ENCODE data around the gene WARS2.
"Not testable (repeated sequence)": the region's sequence is repeated elsewhere in the genome, so short reads cannot be mapped to it uniquely, and the experiment has no call there.

WARS2 gene

DNA sequence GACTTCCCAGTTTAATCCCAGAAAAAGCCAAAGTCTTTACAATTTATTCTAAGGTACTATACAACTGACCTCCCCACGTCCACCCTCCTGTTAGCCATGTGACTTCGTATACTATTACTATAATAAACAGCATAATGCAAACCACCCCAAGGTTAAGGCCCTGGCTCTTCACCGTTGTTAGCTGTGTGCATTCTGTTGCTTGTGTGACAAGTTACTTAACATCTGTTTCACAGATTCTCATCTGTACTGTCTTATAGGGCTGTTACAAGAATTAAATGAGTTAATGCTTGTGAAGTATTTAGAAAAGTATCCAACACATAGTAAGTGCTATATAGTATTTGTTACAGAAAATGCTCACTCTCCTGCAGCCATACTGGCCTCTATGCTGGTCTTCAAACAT is 15.7 kb downstream of the WARS2 start:
- ATAC-seq (replicated peaks): no peak
- no peaks in the 10 kb centered on the region for H3K27me3 Mint-ChIP-seq
- H3K4me3 Mint-ChIP-seq: no peak overlapping the region
- no peaks in the 10 kb centered on the region for H3K36me3 Mint-ChIP-seq (ENCODE audit: insufficient read depth)
- no peak for DNase-seq
- peaks cover 1 to 2% of the 10 kb centered on the region in 2 donors for H3K4me1 Mint-ChIP-seq (ENCODE audit: low read depth in 2 of 2)
- H3K27ac Mint-ChIP-seq: peak overlapping the region in 1 of 2 donors; percentile 4
- no peaks in the 10 kb centered on the region for H3K9me3 Mint-ChIP-seq

DNA sequence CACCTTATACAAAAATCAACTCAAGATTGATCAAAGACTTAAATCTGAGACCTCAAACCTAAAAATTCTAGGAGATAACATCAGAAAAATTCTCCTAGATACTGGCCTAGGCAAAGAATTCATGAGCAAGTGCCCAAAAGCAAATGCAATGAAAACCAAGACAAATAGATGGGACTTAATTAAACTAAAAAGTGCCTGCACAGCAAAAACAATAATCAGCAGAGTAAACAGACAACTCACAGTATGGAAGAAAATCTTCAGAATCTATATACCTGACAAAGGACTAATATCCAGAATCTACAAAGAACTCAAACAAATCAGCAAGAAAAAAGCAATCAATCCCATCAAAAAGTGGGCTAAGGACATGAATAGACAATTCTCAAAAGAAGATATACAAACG is 18.6 kb downstream of the WARS2 start:
- not testable (repeated sequence) for H3K36me3 Mint-ChIP-seq (ENCODE audit: insufficient read depth); H3K4me1 Mint-ChIP-seq (ENCODE audit: low read depth in 2 of 2)

DNA sequence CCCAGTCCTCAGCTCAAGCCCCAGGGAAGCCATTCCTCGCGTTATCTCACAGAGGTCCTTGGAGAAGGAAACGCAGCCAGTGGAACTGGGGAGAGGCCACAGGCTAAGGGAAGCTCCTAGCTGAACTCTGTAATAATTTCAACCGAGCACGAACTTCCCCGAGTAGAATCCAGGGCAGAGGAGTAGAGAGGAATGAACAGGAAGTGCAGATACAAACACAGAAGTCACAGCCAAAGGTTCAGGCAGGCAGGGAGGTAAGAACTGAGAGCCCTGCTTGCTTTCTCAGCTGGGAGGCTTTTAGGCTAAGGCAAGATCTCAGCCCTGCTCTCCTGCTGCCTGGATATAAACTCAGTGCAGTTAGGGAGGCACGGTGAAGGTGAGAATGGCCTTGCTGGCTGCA is 23.7 kb downstream of the WARS2 start:
- Mint-ChIP-seq H3K36me3 (ENCODE audit: insufficient read depth) (peaks cover 3% of the 10 kb centered on the region), H3K9me3 (peaks cover 0 to 10% of the 10 kb centered on the region in 2 donors), H3K4me3 (no peak overlapping the region), H3K27ac (peak overlapping the region in 1 of 2 donors; percentile 33), H3K4me1 (ENCODE audit: low read depth in 2 of 2) (peaks cover 6 to 20% of the 10 kb centered on the region in 2 donors), H3K27me3 (no peaks in the 10 kb centered on the region)
- DNase-seq (no peak), ATAC-seq (replicated peaks) (no peak)

More for the DNA sequence above, 18.6 kb downstream of the WARS2 start:
- ATAC-seq (replicated peaks); H3K4me3 Mint-ChIP-seq; H3K27ac Mint-ChIP-seq; DNase-seq; H3K27me3 Mint-ChIP-seq; H3K9me3 Mint-ChIP-seq: not testable (repeated sequence)

DNA sequence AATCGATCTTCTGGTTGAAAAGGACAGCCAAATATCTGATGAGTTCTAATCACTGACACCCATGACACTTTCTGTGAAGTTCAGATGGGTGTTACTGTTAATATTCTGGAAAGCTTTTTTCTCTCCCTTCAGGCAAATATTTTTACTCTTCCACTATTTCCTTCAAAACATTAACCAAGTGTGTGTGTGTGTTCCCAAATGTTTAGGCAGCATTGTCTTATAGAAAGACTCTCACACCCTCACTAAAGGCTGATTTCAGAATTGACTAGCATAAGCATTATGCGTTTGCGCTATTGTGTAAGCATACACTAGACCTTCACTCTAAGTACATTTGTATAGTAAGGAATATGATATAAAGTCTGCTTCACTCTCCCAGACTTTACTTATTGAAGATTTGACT is 24.7 kb downstream of the WARS2 start:
- H3K27ac Mint-ChIP-seq: peak overlapping the region in 1 of 2 donors; percentile 60
- DNase-seq (no peak), ATAC-seq (replicated peaks) (no peak)
- peaks cover 3% of the 10 kb centered on the region for H3K36me3 Mint-ChIP-seq (ENCODE audit: insufficient read depth)
- no peaks in the 10 kb centered on the region for H3K27me3 Mint-ChIP-seq
- H3K4me3 Mint-ChIP-seq: no peak overlapping the region
- peaks cover 5 to 20% of the 10 kb centered on the region in 2 donors for H3K4me1 Mint-ChIP-seq (ENCODE audit: low read depth in 2 of 2)
- peaks cover 0 to 10% of the 10 kb centered on the region in 2 donors for H3K9me3 Mint-ChIP-seq

DNA sequence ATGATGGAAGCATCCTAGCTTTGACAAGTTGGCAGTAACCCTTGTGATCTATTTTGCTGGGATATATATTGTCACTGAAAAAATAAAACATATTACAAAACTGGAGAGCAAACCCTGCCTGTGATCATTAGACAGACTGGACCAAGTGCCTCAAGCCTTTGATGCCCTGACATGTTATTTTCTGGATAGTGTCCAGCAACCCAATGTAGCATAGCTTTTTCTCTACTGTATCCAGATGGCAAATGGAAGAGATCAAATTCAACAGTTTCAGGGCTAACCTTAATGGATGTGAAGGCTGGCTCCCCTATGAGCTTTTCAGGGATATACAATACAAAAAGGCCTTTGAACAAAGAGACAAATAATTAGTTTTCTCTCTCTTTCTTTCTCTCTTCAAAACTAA is 25.1 kb downstream of the WARS2 start:
- Mint-ChIP-seq H3K27me3 (no peaks in the 10 kb centered on the region), H3K4me3 (no peak overlapping the region), H3K36me3 (ENCODE audit: insufficient read depth) (peaks cover 3% of the 10 kb centered on the region)

DNA sequence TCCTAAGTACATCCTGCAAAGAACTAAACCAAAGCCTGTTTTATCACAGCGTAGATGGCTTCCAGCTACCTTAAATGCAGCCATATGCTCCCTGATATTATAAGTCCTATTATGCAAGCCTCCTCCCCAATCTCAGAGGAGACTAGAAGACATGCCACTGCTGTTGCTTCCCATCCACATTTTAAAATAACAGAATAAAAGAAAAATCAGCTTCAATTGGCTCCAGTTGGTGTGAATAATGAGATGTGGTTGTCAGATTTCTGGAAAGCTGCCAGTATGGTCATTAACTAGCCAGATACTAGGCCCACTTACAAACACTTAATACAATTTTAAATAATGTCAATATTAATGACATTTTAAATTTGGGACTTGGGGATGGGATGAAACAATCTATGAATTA is 25.7 kb downstream of the WARS2 start:
- no peaks in the 10 kb centered on the region for H3K27me3 Mint-ChIP-seq
- no peak overlapping the region for H3K27ac Mint-ChIP-seq
- H3K9me3 Mint-ChIP-seq: peaks cover 0 to 10% of the 10 kb centered on the region in 2 donors
- ATAC-seq (replicated peaks) (no peak), DNase-seq (no peak)
- H3K4me3 Mint-ChIP-seq: no peak overlapping the region
- H3K36me3 Mint-ChIP-seq (ENCODE audit: insufficient read depth): peaks cover 3% of the 10 kb centered on the region
- peaks cover 5 to 18% of the 10 kb centered on the region in 2 donors for H3K4me1 Mint-ChIP-seq (ENCODE audit: low read depth in 2 of 2)

More for the DNA sequence above, 25.1 kb downstream of the WARS2 start:
- Mint-ChIP-seq H3K27ac (no peak overlapping the region), H3K4me1 (ENCODE audit: low read depth in 2 of 2) (peaks cover 5 to 20% of the 10 kb centered on the region in 2 donors), H3K9me3 (peaks cover 0 to 10% of the 10 kb centered on the region in 2 donors)
- ATAC-seq (replicated peaks): no peak
- DNase-seq: no peak

DNA sequence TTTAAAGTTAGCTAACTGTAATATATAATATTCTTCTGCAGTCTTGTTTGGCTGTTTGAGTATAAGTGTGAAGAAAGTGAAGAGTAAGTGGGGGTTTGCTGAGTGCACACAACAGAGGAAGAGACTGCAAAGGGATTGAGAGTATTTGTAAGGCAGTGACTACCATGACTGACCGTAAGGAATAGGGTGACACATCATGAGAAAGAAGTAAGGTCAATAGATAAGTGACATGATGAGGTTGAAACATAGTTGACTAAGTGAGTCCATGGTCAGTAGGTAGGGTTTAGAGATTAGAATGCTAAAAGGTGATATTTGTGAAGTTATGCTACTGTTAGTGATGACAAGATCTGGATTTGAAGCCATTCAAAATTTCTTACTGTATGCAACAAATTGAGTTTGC is 27.7 kb downstream of the WARS2 start:
- peaks cover 3% of the 10 kb centered on the region for H3K36me3 Mint-ChIP-seq (ENCODE audit: insufficient read depth)
- peaks cover 0 to 10% of the 10 kb centered on the region in 2 donors for H3K9me3 Mint-ChIP-seq
- no peak for DNase-seq
- peaks cover 5 to 16% of the 10 kb centered on the region in 2 donors for H3K4me1 Mint-ChIP-seq (ENCODE audit: low read depth in 2 of 2)
- no peaks in the 10 kb centered on the region for H3K27me3 Mint-ChIP-seq
- H3K4me3 Mint-ChIP-seq: no peak overlapping the region
- ATAC-seq (replicated peaks): no peak
- H3K27ac Mint-ChIP-seq: no peak overlapping the region

DNA sequence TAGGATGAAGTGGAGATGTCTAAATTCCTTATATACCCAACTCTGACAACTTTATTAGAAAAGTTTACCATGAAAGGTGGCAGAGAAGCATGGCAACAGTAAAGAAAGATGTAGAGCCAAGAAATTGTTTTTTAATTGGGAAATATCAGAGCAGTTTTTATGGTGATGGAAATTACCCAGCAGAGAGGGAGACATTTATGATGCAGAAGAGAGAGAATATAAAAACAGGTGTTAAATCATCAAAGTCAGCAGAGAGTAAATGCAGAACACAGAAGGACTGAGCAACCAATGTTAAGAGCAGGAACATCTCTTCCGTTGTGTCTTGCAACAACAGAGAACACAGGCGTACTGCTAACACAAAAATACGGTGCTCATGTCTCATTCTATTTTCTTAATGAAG is 28.2 kb downstream of the WARS2 start:
- H3K27me3 Mint-ChIP-seq: no peaks in the 10 kb centered on the region
- H3K4me1 Mint-ChIP-seq (ENCODE audit: low read depth in 2 of 2): peaks cover 2 to 14% of the 10 kb centered on the region in 2 donors
- no peak for DNase-seq
- H3K27ac Mint-ChIP-seq: no peak overlapping the region
- no peak for ATAC-seq (replicated peaks)
- H3K36me3 Mint-ChIP-seq (ENCODE audit: insufficient read depth): peaks cover 3% of the 10 kb centered on the region
- peaks cover 0 to 10% of the 10 kb centered on the region in 2 donors for H3K9me3 Mint-ChIP-seq
- no peak overlapping the region for H3K4me3 Mint-ChIP-seq

DNA sequence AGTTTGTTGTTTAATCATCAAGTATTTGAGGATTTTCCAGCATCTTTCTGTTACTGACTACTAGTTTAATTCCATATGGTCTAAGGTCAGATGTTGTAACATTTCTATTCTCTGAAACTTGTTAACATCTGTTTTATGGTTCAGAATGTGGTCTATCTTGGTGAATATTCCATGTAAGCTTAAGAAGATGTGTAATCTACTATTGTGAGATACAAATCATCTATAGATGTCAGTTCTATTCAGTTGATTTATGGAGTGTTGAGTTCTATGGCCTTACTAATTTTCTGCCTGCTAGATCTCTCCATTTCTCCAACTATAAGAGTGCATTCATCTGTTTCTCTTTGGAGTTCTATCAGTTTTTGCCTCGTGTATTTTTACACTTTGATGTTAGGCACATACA is 31.5 kb downstream of the WARS2 start:
- peaks cover 0 to 3% of the 10 kb centered on the region in 2 donors for H3K4me1 Mint-ChIP-seq (ENCODE audit: low read depth in 2 of 2)
- H3K27me3 Mint-ChIP-seq: no peaks in the 10 kb centered on the region
- no peak overlapping the region for H3K27ac Mint-ChIP-seq
- DNase-seq: no peak
- peaks cover 3% of the 10 kb centered on the region for H3K36me3 Mint-ChIP-seq (ENCODE audit: insufficient read depth)
- H3K9me3 Mint-ChIP-seq: peaks cover 0 to 24% of the 10 kb centered on the region in 2 donors
- no peak for ATAC-seq (replicated peaks)
- no peak overlapping the region for H3K4me3 Mint-ChIP-seq

DNA sequence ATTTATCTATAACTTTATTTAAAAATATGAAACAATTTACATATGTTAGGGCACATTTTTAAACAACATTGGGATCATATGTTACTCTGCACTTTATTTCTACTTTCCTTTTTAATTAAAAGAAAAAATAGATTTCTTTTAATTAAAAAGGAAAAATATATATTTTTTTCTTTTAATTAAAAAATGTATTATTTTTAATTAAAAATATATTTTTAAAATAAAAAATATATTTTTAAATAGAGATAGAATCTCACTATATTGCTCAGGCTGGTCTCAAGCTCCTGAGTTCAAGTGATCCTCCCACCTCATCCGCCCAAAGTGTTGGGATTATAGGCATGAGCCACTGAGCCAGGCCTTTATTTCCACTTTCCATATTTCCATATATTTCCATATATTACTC is 36.7 kb downstream of the WARS2 start:
- peaks cover 0 to 14% of the 10 kb centered on the region in 2 donors for H3K9me3 Mint-ChIP-seq

DNA sequence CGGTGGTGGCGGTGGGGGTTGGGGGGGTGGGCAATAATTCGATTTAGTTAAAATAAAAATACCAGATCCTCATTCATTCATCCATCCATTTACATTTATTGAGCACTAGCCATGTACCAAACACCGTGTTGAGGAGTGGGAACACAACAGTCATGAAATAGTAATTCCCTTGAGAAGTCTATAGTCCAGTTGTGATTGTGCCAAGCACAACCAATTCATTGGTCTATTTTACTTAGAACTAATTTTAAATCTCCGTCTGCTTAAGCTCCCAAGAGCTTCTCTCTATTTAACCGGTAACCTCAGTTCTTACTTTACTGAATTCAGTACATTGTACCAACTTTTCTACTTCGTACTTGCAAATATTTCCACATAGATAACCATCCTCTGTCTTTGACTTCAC is 38.4 kb downstream of the WARS2 start:
- ATAC-seq (replicated peaks) (no peak), DNase-seq (no peak)
- no peak overlapping the region for H3K27ac Mint-ChIP-seq
- H3K36me3 Mint-ChIP-seq (ENCODE audit: insufficient read depth): no peaks in the 10 kb centered on the region
- H3K9me3 Mint-ChIP-seq: peaks cover 0 to 14% of the 10 kb centered on the region in 2 donors
- H3K27me3 Mint-ChIP-seq: no peaks in the 10 kb centered on the region
- no peak overlapping the region for H3K4me3 Mint-ChIP-seq
- H3K4me1 Mint-ChIP-seq (ENCODE audit: low read depth in 2 of 2): peaks cover 0 to 6% of the 10 kb centered on the region in 2 donors

More for the DNA sequence above, 36.7 kb downstream of the WARS2 start:
- Mint-ChIP-seq H3K4me1 (ENCODE audit: low read depth in 2 of 2) (peaks cover 0 to 6% of the 10 kb centered on the region in 2 donors), H3K4me3 (no peak overlapping the region), H3K27ac (no peak overlapping the region), H3K27me3 (no peaks in the 10 kb centered on the region), H3K36me3 (ENCODE audit: insufficient read depth) (no peaks in the 10 kb centered on the region)
- DNase-seq (no peak), ATAC-seq (replicated peaks) (no peak)

DNA sequence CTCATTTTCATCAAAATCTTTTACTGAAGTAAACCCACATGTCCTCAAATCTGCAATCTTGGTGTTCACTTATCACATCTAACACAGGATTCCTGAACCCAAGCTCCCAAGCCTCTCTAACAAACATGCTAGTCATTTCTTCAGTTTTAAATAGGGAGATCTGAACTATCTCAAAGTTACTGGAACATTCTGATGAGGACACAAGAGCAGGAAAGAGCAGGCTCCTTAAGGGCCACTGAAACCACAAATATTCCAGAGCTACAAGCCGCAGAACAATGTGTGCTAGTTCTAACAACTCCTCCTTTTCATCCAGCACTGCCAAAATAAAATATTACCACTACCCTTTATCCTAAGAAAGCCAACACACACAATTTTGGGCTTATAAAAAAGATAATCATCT is 38.9 kb downstream of the WARS2 start:
- H3K36me3 Mint-ChIP-seq (ENCODE audit: insufficient read depth): no peaks in the 10 kb centered on the region
- H3K27me3 Mint-ChIP-seq: no peaks in the 10 kb centered on the region
- no peak overlapping the region for H3K27ac Mint-ChIP-seq
- H3K4me3 Mint-ChIP-seq: no peak overlapping the region
- H3K9me3 Mint-ChIP-seq: peaks cover 0 to 14% of the 10 kb centered on the region in 2 donors
- ATAC-seq (replicated peaks) (no peak), DNase-seq (no peak)
- H3K4me1 Mint-ChIP-seq (ENCODE audit: low read depth in 2 of 2): peaks cover 0 to 6% of the 10 kb centered on the region in 2 donors

DNA sequence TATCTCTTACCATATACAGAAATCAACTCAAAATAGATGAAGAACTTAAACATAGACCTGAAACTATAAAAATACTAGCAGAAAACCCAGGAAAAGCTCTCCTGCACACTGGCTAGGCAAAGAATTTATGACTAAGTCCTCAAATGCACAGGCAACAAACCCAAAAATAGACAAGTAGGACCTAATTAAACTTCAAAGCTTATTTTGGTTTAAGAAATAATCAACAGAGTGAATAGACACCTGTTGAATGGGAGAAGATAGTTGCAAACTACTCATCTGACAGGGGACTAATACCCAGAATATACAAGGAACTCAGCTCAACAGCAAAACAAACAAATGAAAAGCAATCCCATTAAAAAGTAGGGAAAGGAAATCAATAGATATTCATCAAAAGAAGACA is 40.7 kb downstream of the WARS2 start:
- peaks cover 0 to 6% of the 10 kb centered on the region in 2 donors for H3K9me3 Mint-ChIP-seq
- DNase-seq (no peak), ATAC-seq (replicated peaks) (no peak)
- peaks cover 0 to 6% of the 10 kb centered on the region in 2 donors for H3K4me1 Mint-ChIP-seq (ENCODE audit: low read depth in 2 of 2)
- H3K36me3 Mint-ChIP-seq (ENCODE audit: insufficient read depth): no peaks in the 10 kb centered on the region
- no peaks in the 10 kb centered on the region for H3K27me3 Mint-ChIP-seq
- H3K4me3 Mint-ChIP-seq: no peak overlapping the region
- H3K27ac Mint-ChIP-seq: no peak overlapping the region

DNA sequence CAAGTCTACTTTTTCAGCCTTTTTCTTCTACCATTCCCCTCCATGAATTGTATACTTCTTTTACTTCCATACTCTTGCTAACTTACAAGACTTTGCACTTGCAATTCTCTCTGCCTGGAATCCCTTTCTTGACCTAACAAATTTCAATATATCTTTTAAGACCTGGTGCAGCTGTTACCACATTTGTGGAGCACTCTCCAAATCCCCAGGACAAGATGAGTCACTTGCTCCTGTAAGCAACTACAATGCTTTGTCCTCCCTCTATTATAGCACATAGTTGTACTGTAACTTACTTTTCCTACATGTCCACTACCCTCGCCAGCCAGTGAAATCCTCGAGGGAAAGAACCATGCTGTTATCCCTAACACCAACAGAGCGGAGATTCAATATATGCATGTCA is 43.1 kb downstream of the WARS2 start:
- H3K4me3 Mint-ChIP-seq: no peak overlapping the region
- no peaks in the 10 kb centered on the region for H3K27me3 Mint-ChIP-seq
- no peak for ATAC-seq (replicated peaks)
- H3K9me3 Mint-ChIP-seq: no peaks in the 10 kb centered on the region
- no peaks in the 10 kb centered on the region for H3K36me3 Mint-ChIP-seq (ENCODE audit: insufficient read depth)
- H3K4me1 Mint-ChIP-seq (ENCODE audit: low read depth in 2 of 2): peaks cover 1 to 3% of the 10 kb centered on the region in 2 donors
- DNase-seq: no peak
- no peak overlapping the region for H3K27ac Mint-ChIP-seq

DNA sequence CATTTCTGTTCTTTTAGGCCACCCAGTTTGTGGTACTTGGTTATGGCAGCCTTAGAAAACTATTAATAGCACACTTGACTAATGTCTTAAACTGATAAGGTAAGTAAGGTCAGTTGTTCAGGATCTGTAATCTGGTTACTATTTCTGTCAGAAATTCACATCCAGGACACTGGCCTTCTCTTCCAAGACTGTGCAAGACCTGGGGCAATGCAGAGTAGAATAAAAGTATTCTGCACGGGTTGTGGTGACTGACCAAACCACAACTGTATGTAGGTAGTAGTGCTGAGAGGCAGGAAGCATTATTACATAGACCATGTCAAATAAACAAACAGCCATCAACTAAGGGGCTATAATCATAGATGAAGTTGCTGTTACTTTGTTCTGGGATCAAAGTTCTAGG is 46.7 kb downstream of the WARS2 start:
- no peak for DNase-seq
- H3K27me3 Mint-ChIP-seq: no peaks in the 10 kb centered on the region
- H3K27ac Mint-ChIP-seq: no peak overlapping the region
- ATAC-seq (replicated peaks): no peak
- H3K36me3 Mint-ChIP-seq (ENCODE audit: insufficient read depth): no peaks in the 10 kb centered on the region
- no peak overlapping the region for H3K4me3 Mint-ChIP-seq
- H3K4me1 Mint-ChIP-seq (ENCODE audit: low read depth in 2 of 2): peaks cover 1 to 3% of the 10 kb centered on the region in 2 donors
- no peaks in the 10 kb centered on the region for H3K9me3 Mint-ChIP-seq
